Right lobe of liver (tissue), 4 donors: Measurements from ENCODE around the gene KLF12.

Experiments
- CTCF ChIP-seq, 4 donors: fragments of 200-600 bp in 3 of 4; fragments of 450-650 bp in 1 of 4; IDR thresholded peaks; one replicate each; pipeline versions ENCODE4 v1.5.1 to v1.8.0; 2016 to 2022; ENCODE audit warnings: antibody characterized with exemption in 4 of 4, mild to moderate bottlenecking in 2 of 4
- POLR2A ChIP-seq: fragments of 450-650 bp; IDR thresholded peaks from one replicate; pipeline ENCODE4 v1.6.1; 2017; ENCODE audit warnings: antibody characterized with exemption, mild to moderate bottlenecking
- donor health status: DM: no; HTN: no; CAD: no.
- donor health status: DM: no; HTN: no; CAD: no.
- donor health status: DM: no; HTN: yes; CAD: no.

DNA sequence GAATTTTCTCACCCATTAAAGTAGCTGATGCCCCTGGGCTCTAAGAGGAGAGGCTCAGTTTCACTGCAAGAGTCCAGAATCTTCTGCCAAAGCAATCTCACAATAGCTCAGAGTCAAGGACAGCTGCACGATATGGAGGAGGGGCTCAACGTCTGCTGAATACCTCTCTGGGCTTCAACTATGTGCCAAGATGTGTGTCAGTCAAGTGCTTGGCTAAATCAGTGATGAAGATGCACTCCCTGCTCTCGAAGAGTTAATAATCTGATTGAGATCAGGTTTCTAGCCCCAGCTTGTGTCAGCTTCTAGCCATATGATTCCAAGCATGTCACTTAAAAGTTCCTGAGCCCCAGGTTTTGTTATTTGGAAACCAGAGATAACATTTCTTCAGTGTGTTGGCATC is 46.8 kb downstream of the KLF12 start:
- TF ChIP-seq CTCF (IDR thresholded peaks at IDR 0.05) (no peak), POLR2A (no peak)
